GM19395 (cell line): ENCODE data around the gene KXD1.
"Not testable (repeated sequence)": the region's sequence is repeated elsewhere in the genome, so short reads cannot be mapped to it uniquely, and the experiment has no call there.

Experiments used
- ATAC-seq: cut with Tn5 transposase; IDR thresholded peaks from one replicate; pipeline ENCODE4 v1.9.1; 2021; ENCODE audit warnings: mild to moderate bottlenecking, moderate library complexity; ENCODE audit not compliant: unreplicated experiment

The KXD1 gene

GRCh38 chr19:18533058-18533457 lies 24.6 kb upstream of the KXD1 start:
- no peak for ATAC-seq

- ATAC-seq = no peak
Observed at GRCh38 chr19:18536475-18536874, 21.2 kb upstream of the KXD1 start.

GRCh38 chr19:18537431-18537830 lies 20.2 kb upstream of the KXD1 start:
- no peak for ATAC-seq

DNA sequence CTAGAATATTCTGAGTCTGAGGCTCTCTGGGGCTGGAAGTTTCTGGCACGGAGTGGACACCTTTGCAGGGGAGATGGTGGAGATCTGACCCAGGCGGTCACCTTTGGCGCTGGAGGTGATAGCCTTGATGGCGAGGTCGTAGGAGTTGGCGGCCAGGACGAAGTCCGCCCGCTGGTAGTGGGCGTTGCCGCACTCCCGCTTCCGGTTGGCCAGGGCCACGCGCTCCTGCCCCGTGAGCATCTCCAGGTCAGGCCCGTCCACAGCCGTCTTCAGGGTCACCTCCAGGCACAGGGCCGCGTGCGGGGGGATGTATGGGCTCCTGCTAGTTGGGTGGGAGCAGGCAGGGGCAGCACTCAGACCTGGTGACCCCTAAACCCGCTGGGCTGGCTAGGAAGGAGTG lies 19.6 kb upstream of the KXD1 start:
- ATAC-seq = no peak

DNA sequence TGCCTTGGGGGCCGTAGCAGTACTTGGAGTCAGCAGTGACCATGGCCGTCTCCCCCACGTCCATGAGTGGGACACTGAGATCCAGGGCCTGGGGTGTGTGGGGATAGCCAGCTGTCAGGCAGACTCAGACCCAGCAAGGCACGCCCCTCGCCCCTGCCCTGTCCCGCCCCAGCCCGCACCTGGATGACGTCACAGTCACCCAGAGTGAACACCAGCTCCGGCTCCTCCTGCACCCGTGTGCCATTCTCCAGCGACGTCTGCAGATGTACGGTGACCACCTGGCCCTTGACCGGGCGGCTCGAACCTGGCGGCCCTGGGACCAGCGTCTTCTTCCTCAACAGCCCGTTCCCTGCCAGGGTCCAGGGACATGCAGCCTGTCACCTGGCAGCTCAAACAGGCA lies 18.3 kb upstream of the KXD1 start:
- no peak for ATAC-seq

DNA sequence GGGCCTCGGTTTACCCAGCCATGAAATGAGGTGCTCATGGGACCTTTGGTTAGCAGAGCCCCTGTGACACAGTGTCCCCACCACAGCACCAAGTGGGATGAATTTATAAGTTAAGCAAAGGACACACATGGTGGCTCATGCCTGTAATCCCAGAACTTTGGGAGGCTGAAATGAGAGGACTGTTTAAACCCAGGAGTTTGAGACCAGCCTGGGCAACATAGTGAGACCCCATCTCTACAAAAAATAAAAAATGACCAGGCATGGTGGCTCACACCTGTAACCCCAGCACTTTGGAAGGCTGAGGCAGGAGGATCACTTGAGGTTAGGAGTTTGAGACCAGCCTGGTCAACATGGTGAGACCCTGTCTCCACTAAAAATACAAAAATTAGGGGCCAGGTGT lies 17.5 kb upstream of the KXD1 start:
- not testable (repeated sequence) for ATAC-seq

- no peak for ATAC-seq
Observed at GRCh38 chr19:18541258-18541991, 16.2 kb upstream of the KXD1 start.

GRCh38 chr19:18541992-18542940 lies 15.4 kb upstream of the KXD1 start:
- ATAC-seq = no peak

DNA sequence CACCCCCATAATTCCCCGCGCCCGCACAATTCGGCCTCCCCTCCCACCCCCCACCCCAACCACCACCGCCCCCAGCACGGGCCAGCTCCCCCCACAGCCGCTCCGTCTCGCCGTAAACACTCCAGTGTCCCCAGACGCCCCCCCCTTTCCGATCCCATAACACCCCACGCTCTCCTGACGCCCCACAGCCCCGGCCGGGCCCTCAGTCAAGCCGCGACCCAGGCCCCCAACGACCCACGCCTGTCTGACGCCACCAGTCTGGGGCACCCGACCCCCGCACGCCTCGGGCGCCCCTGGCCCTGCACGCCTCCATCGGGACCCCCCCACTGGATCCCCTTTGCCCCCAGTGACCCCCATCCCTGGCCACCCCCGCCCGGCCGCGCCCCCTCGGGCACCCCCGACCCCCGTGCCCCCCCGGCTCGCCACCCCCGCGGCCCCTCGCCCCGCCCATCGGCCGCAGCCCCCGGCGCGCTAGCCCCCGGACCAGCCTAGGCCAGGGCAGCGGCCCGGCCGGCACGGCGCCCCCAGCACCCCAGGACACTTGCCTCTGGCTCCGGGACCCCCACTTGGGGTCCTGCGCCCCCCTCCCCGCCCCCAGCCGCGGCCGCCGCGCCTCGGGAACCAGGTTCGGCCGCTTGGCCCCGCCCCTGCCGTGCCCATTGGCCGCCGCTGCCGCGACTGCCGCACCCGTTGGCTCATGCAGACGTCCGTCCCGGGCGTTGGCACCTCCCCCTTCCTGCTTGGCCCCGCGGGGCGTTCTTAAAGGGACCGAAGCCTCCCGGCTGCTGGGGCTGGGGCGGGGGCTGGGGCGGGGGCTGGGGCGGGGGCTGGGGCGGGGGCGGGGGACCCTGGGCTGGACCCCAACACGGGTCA lies 14.5 kb upstream of the KXD1 start, which contains the start of gene FKBP8:
FKBP8 (minus strand) TSS at position 633 of the 873 bp plus-strand sequence. CDS start 1,603 bp downstream, outside the sequence.
- peak; percentile 82 for ATAC-seq

- ATAC-seq = peak; percentile 70
Observed at GRCh38 chr19:18543814-18544475, 13.7 kb upstream of the KXD1 start.

DNA sequence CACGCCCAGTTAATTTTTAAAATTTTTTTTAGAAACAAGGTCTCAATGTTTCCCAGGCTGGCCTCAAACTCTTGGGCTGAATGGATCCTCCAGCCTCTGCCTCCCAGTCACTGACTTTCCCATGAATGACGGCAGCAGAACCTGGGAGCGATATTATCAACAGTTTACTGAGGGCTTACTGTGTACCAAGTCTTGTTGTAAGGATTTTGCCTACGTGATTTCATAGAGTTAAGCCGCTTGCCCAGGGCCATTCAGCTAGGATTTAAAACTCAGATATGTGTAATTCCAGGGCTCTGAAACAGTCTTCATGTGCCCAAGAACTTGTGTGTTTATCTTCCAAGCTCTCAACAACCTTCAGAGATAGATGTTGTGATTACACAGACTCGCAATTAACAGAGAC lies 6.0 kb upstream of the KXD1 start:
- no peak for ATAC-seq

- ATAC-seq = no peak
Observed at GRCh38 chr19:18558202-18558555, 509 bp downstream of the KXD1 start.

DNA sequence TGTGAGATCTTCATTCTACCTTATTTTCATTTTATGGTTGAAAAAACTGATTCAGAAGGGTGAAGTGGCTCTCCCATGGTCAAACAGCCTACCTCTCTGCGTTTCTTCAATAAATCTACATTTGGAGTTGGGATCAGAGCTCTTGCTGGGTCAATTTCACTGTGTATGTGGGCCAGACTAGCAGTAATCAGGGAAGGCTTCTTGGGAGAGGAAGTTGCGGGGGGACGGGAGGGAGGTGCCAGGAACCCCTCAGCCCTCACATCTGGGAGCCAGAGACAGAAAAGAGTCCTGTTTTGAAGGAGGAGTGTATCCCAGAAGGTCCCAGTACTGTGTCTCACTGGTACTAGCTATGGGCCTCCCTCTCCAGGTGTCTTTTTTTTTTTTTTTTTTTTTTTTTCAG lies 934 bp downstream of the KXD1 start:
- no peak for ATAC-seq

GRCh38 chr19:18559685-18560084 lies 2.0 kb downstream of the KXD1 start:
- ATAC-seq = no peak

DNA sequence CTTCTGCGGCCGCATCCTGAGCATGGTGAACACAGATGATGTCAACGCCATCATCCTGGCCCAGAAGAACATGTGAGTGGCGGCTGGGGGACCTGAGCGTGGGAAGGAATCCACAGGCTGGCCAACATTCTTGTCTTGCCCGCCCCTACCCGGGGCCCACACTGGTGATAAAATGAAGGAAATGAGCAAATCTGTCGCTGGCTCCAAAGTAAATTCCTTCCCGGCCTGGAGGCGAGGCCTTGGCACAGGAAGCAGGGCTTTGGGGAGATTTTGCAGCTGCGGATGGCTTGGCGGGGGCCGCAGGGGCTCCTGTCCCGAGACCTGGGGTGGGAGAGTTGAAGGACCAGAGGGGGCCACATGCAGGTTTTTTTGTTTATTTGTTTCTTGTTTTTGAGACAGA lies 4.4 kb downstream of the KXD1 start:
- no peak for ATAC-seq

DNA sequence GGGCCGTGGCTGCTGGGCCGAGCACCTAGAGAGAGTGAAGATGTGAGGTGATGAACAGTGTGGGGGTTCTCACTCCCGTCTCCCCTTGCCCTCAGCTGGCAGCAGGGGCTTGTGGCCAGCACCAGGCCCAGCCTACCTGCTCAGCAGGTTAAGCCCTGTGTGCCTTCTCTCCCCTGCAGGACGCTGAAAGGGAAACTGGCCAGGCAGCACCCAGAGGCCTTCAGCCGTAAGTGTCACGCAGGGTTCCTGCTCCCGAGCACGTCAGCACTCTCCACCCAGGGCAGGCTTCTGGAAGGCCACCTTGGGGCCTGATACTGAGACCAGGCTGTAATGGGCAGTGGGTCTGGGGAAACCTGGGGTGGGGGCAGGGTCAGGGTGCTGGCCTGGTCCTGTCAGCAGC lies 9.3 kb downstream of the KXD1 start:
- ATAC-seq = no peak

DNA sequence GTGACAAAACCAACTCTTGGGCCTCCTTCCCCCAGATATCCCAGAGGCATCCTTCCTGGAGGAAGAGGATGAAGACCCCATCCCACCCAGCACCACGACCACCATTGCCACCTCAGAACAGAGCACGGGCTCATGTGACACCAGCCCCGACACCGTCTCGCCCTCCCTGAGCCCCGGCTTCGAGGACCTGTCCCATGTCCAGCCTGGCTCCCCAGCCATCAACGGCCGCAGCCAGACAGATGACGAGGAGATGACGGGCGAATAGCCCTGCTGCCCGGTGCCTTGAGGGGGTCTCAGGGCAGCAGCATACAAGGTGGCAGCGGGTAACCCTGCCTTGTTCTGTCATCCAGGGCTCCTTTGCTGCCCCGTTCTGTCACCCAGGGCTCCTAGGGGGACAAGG lies 10.7 kb downstream of the KXD1 start:
- ATAC-seq = no peak

DNA sequence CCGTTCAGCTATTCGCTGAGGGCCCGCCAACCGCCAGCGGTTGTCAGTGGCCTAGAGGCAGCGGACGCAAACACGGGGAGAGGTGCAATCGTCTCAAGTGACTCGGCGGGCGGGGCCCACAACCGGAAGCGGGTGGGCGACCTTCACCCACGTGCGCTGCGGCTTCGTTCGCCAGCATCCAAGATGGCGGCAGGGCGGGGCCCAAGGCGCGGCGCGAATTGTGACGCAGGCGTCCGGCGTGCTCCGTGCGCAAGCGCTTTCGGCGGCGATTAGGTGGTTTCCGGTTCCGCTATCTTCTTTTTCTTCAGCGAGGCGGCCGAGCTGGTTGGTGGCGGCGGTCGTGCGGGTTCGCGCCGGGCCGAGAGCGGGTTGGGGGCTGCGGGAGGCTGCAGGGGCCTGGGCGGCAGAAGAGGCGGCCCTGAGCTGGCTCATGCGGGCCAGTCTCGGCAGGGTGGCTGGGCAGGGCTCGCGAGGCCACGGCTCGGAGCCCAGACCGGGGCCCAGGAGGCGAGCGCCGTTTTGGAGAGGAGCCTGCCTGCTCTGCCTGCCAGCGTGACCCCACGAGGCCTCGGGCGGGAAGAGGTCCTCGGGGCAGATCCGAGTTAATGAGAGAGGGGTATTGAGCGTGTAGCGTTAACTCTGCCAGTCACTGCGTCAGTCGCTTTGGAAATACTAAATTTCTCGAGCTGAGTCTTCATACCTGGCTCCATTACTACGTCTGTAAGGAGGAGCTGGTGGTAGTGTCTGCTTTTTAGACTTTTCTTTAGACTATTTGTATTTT lies 14.1 kb downstream of the KXD1 start, which contains the start of gene UBA52:
UBA52 (plus strand) TSS at position 294 of the 781 bp plus-strand sequence. CDS start 1,444 bp downstream, outside the sequence.
- peak; percentile 81 for ATAC-seq

DNA sequence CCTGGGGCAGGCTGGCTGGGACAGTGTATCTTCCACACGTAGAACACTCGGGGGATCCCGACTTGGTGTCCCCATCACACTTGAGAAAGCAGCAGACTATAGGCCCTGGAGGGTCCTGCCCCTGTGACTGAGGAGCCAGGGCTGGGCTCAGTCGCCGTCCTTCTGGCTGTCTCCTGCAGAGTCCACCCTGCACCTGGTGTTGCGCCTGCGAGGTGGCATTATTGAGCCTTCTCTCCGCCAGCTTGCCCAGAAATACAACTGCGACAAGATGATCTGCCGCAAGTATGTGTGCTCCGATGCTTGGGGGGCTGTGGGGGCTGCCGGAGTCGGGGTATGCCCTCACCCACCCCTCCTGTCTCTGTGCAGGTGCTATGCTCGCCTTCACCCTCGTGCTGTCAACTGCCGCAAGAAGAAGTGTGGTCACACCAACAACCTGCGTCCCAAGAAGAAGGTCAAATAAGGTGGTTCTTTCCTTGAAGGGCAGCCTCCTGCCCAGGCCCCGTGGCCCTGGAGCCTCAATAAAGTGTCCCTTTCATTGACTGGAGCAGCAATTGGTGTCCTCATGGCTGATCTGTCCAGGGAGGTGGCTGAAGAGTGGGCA lies 17.1 kb downstream of the KXD1 start:
- no peak for ATAC-seq
